SK-N-MC (cell line): ENCODE results near the gene PLEKHA7.

ENCODE experiments used
- EZH2 ChIP-seq: fragments of 200-600 bp; sonication (generic); IDR thresholded peaks from one replicate; pipeline ENCODE4 v1.6.1; 2017; ENCODE audit warnings: antibody characterized with exemption
- POLR2AphosphoS5 ChIP-seq: IDR thresholded peaks from 2 replicates; pipeline ENCODE4 v1.6.1; 2012; ENCODE audit warnings: mild to moderate bottlenecking, low read depth, low read length, borderline replicate concordance

- TF ChIP-seq POLR2AphosphoS5 (no peak), EZH2 (no peak)
These were observed 114.4 kb downstream of the PLEKHA7 start for GRCh38 chr11:16899708-16900303.
